Measurements from ENCODE around the gene HSD11B1.
"Not testable (repeated sequence)": the region's sequence is repeated elsewhere in the genome, so short reads cannot be mapped to it uniquely, and the experiment has no call there.

Gene HSD11B1

GRCh38 chr1:209691237-209691636, 13.4 kb upstream of the HSD11B1 start:
- DNase-seq (ENCODE audit: low read depth): no peak

GRCh38 chr1:209692296-209692695, 12.3 kb upstream of the HSD11B1 start:
- no peak for DNase-seq (ENCODE audit: low read depth)

GRCh38 chr1:209692745-209693504, 11.7 kb upstream of the HSD11B1 start:
- peak; percentile 53 for DNase-seq (ENCODE audit: low read depth)

- no peak for DNase-seq (ENCODE audit: low read depth)
Measured at GRCh38 chr1:209696673-209697072, 8.0 kb upstream of the HSD11B1 start.

- no peak for DNase-seq (ENCODE audit: low read depth)
Measured at GRCh38 chr1:209697126-209697525, 7.5 kb upstream of the HSD11B1 start.

GRCh38 chr1:209700686-209701085, 4.0 kb upstream of the HSD11B1 start:
- not testable (repeated sequence) for DNase-seq (ENCODE audit: low read depth)

- DNase-seq (ENCODE audit: low read depth): no peak
Measured at GRCh38 chr1:209702832-209703231, 1.8 kb upstream of the HSD11B1 start.

GRCh38 chr1:209703834-209704504, 677 bp upstream of the HSD11B1 start:
- DNase-seq (ENCODE audit: low read depth): no peak

- no peak for DNase-seq (ENCODE audit: low read depth)
Measured at GRCh38 chr1:209705033-209705598, 470 bp downstream of the HSD11B1 start.

- DNase-seq (ENCODE audit: low read depth): no peak
Measured at GRCh38 chr1:209706622-209707021, 2.0 kb downstream of the HSD11B1 start.

- DNase-seq (ENCODE audit: low read depth): no peak
Measured at GRCh38 chr1:209707308-209707707, 2.7 kb downstream of the HSD11B1 start.

GRCh38 chr1:209708297-209708696, 3.7 kb downstream of the HSD11B1 start:
- no peak for DNase-seq (ENCODE audit: low read depth)

- no peak for DNase-seq (ENCODE audit: low read depth)
Measured at GRCh38 chr1:209710093-209710492, 5.4 kb downstream of the HSD11B1 start.

GRCh38 chr1:209710847-209711246, 6.2 kb downstream of the HSD11B1 start:
- no peak for DNase-seq (ENCODE audit: low read depth)

- DNase-seq (ENCODE audit: low read depth): no peak
Measured at GRCh38 chr1:209714338-209714737, 9.7 kb downstream of the HSD11B1 start.

- no peak for DNase-seq (ENCODE audit: low read depth)
Measured at GRCh38 chr1:209715314-209715713, 10.7 kb downstream of the HSD11B1 start.

GRCh38 chr1:209717818-209718217, 13.2 kb downstream of the HSD11B1 start:
- no peak for DNase-seq (ENCODE audit: low read depth)

GRCh38 chr1:209720326-209720725, 15.7 kb downstream of the HSD11B1 start:
- no peak for DNase-seq (ENCODE audit: low read depth)

- no peak for DNase-seq (ENCODE audit: low read depth)
Measured at GRCh38 chr1:209720826-209721225, 16.2 kb downstream of the HSD11B1 start.

- no peak for DNase-seq (ENCODE audit: low read depth)
Measured at GRCh38 chr1:209721323-209721722, 16.7 kb downstream of the HSD11B1 start.

GRCh38 chr1:209723265-209723664, 18.6 kb downstream of the HSD11B1 start:
- DNase-seq (ENCODE audit: low read depth): no peak

- DNase-seq (ENCODE audit: low read depth): no peak
Measured at GRCh38 chr1:209723756-209724693, 19.4 kb downstream of the HSD11B1 start.

Data from stimulated activated CD8-positive, alpha-beta memory T cell treated with anti-CD3 and anti-CD28 coated beads, Interleukin-4, amount 100 ng/mL, for 24 hours (primary cell).